Keratinocyte (primary cell): Measurements from ENCODE around the gene VPS33B.

Experiments
- EZH2 ChIP-seq: IDR thresholded peaks from one replicate; pipeline ENCODE4 v1.6.1; 2012; ENCODE audit warnings: inconsistent platforms, mild to moderate bottlenecking, low read length, moderate library complexity
- TF ChIP-seq, protein P1 (sequence below), 3 experiments: IDR thresholded peaks in 1 of 3; conservative IDR thresholded peaks in 1 of 3; optimal IDR thresholded peaks in 1 of 3; 2 replicates in 2 of 3; 3 replicates in 1 of 3; pipeline versions ENCODE3 to v1.5.1; 2011; ENCODE audit warnings: low read length in 3 of 3, mild to moderate bottlenecking in 3 of 3, moderate library complexity in 2 of 3, control low read depth in 1 of 3, inconsistent platforms in 1 of 3; ENCODE audit not compliant: insufficient read depth in 2 of 3; ENCODE audit errors: extremely low read depth in 1 of 3

DNA sequence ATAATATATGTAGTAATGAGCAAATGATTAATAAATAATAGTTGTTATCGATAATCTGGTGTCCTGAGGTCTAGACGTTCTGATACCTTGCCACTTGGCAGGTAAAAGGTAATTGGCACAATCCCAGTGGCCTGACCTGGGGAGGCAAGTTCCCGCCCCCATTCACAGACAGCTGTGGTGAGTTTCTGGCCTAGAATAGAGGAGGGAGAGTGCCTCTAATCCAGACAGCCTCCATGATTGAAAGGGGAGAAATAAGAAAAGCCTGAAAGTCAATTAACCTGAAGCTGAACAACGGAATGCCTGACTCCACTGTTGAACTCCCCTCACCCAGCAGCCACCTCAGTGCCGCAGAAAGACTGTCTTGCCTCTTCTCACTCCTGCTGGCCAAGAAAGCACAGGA, 39.6 kb upstream of the VPS33B start:
- TF ChIP-seq, protein P1, sequence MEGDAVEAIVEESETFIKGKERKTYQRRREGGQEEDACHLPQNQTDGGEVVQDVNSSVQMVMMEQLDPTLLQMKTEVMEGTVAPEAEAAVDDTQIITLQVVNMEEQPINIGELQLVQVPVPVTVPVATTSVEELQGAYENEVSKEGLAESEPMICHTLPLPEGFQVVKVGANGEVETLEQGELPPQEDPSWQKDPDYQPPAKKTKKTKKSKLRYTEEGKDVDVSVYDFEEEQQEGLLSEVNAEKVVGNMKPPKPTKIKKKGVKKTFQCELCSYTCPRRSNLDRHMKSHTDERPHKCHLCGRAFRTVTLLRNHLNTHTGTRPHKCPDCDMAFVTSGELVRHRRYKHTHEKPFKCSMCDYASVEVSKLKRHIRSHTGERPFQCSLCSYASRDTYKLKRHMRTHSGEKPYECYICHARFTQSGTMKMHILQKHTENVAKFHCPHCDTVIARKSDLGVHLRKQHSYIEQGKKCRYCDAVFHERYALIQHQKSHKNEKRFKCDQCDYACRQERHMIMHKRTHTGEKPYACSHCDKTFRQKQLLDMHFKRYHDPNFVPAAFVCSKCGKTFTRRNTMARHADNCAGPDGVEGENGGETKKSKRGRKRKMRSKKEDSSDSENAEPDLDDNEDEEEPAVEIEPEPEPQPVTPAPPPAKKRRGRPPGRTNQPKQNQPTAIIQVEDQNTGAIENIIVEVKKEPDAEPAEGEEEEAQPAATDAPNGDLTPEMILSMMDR (optimal IDR thresholded peaks at IDR 0.05 in 1 of 3, IDR thresholded peaks at IDR 0.05 in 1 of 3, conservative IDR thresholded peaks at IDR 0.05 in 1 of 3; ENCODE audit: extremely low read depth in 1 of 3, insufficient read depth in 2 of 3, low read length in 3 of 3): no peak
- no peak for TF ChIP-seq EZH2
